ENCODE results near the gene PPFIBP1. TPM values are rescaled to one million over a fixed set of nuclear protein-coding genes. Genes with fewer than 3 reads are reported as not detected.
A peak's percentile ranks its signal among the peaks of the same experiment; 100 is the strongest.

Gene PPFIBP1
- total RNA-seq, 4 donors from 2014 or later: 135 to 199 (median 167) TPM

DNA sequence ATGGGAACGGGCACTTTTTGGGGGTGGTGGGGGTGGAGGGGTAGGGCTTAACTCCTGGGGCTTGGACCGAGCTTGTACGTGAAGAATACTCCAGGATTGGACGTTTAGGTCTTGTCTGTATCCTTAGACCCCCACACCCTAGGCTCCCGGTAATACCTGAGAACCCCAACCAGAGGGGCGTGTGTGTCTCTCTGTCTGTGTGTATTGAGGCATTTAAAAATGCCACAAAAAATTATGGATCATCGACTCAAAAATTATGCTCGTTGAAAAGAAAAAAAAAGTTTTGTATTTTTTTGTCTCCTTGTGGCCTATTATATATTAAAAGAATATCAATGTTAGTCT is 459 bp downstream of the PPFIBP1 start:
- TF ChIP-seq POLR2A (IDR thresholded peaks at IDR 0.05): no peak

DNA sequence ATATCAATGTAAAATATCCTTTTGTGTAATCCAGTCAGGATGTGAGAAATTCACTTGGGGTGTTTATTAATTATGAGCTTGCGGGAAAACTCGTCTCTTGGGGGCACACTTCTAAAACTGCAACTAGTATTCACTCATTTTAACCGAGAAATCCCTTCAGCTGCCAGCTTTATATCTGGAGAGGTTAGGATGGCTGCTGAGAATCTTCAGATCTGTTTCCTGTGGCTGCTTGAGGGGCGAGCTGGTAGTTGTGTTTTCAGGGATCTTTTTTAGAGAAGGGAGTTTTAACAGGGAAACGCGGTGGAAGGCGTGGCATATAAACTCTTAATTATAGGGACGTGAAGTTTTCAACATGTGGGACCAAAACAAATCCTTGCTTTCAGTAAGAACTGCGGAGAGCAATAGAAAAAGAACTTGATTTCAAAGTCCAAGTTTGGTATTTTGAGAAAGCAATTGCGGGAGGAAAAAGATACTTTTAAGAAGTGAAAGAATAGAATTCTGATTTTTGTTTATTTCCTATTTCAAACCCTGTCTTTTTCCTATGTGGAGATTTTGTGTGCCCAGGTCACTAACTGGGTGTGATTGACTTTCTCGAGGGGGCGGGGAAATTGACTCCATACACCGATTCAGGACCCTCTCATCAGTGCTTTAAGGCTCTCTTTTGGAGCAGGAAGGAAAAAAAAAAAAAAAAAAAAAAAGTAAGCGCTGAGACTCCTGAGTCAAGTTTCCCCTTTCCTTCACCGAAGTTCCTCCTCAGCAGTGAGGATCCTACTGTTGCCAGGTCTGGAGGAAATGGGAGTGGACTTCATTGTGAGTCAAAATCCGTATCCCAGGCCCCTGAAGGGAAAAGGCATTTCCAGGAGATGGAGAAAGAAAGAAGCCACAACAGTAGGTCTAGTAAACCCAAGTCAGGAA is 1.1 kb downstream of the PPFIBP1 start:
- 1 to 2% methylated on average over 16 of the region's 16 CpGs for WGBS, 2 donors
- Histone ChIP-seq H3K36me3 (no peaks in the 10 kb centered on the region), H3K27ac (peak overlapping the region; percentile 88 to 97 (median 97)), H3K4me1 (peaks cover 7 to 15% of the 10 kb centered on the region in 2 donors), H3K4me3 (replicated peaks in 1 of 3) (peak overlapping the region in 2 of 3 donors; percentile 52 to 65), H3K9me3 (no peaks in the 10 kb centered on the region), H3K27me3 (no peaks in the 10 kb centered on the region)
- DNase-seq: no peak
- intact Hi-C loops (cut with DNase I): no loop called here
- TF ChIP-seq, protein P1, sequence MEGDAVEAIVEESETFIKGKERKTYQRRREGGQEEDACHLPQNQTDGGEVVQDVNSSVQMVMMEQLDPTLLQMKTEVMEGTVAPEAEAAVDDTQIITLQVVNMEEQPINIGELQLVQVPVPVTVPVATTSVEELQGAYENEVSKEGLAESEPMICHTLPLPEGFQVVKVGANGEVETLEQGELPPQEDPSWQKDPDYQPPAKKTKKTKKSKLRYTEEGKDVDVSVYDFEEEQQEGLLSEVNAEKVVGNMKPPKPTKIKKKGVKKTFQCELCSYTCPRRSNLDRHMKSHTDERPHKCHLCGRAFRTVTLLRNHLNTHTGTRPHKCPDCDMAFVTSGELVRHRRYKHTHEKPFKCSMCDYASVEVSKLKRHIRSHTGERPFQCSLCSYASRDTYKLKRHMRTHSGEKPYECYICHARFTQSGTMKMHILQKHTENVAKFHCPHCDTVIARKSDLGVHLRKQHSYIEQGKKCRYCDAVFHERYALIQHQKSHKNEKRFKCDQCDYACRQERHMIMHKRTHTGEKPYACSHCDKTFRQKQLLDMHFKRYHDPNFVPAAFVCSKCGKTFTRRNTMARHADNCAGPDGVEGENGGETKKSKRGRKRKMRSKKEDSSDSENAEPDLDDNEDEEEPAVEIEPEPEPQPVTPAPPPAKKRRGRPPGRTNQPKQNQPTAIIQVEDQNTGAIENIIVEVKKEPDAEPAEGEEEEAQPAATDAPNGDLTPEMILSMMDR (IDR thresholded peaks at IDR 0.05): no peak
- TF ChIP-seq POLR2A (IDR thresholded peaks at IDR 0.05): peak in 1 of 2 donors; percentile 38

More for the DNA sequence above, 459 bp downstream of the PPFIBP1 start:
- Histone ChIP-seq H3K27ac (peak overlapping the region; percentile 88 to 97 (median 97)), H3K4me1 (peaks cover 7 to 14% of the 10 kb centered on the region in 2 donors), H3K36me3 (no peaks in the 10 kb centered on the region), H3K27me3 (no peaks in the 10 kb centered on the region), H3K9me3 (no peaks in the 10 kb centered on the region), H3K4me3 (replicated peaks in 1 of 3) (peak overlapping the region in 2 of 3 donors; percentile 52 to 65)
- 0 to 3% methylated on average over 7 to 8 of the region's 8 CpGs for WGBS, 2 donors
- intact Hi-C loops (cut with DNase I): no loop called here
- DNase-seq: no peak

DNA sequence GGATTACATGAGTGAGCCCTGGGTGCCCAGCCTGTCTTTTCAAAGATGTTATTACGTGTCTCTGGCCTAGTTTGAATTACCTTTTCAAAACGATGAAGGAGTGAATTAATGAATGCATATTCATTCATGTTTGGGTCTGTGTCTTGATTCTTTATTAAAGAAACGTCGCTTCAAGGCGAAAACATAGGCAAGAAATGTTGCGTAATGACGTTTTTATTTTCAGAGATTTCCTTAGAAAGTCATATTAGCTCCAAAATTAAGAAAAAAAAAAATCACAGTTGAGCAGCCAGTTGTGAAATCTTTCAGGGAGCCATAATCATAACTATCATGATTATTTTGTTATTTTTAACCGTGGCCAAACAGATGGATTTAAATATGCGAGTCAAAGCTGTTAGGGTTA is 3.5 kb downstream of the PPFIBP1 start:
- intact Hi-C loops (cut with DNase I): no loop called here
- peaks cover 13 to 24% of the 10 kb centered on the region in 2 donors for H3K4me1 ChIP-seq
- H3K4me3 ChIP-seq (replicated peaks in 1 of 3): no peak overlapping the region
- no peak for DNase-seq
- no peaks in the 10 kb centered on the region for H3K9me3 ChIP-seq
- TF ChIP-seq POLR2A (IDR thresholded peaks at IDR 0.05): no peak
- TF ChIP-seq, protein P1 (IDR thresholded peaks at IDR 0.05): no peak
- no peaks in the 10 kb centered on the region for H3K27me3 ChIP-seq
- H3K27ac ChIP-seq: peak overlapping the region in 1 of 3 donors; percentile 97
- no peaks in the 10 kb centered on the region for H3K36me3 ChIP-seq
- WGBS, 2 donors: 83 to 89% methylated on average over 9 of the region's 9 CpGs

DNA sequence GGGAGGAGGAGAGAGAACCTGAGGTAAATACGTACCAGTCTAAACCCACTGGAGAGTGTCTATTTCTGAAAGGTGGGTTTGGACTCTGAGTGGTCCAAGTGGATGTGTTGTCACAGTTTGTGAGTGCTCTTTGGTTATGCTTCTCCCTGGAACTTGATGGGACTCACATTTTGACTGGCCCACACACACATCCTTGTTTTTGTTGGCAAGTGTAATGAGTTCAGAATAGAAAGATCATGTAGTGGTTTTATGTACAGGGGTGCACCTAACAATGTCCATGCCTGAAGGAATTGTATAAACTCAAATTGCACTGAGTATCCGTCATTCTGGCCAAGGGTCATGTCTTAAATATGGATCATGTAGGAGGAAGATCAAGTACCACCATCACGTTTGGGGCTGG is 4.8 kb downstream of the PPFIBP1 start:
- Histone ChIP-seq H3K4me3 (replicated peaks in 1 of 3) (no peak overlapping the region), H3K27ac (peak overlapping the region in 1 of 3 donors; percentile 97), H3K9me3 (no peaks in the 10 kb centered on the region), H3K36me3 (no peaks in the 10 kb centered on the region), H3K4me1 (peaks cover 6 to 17% of the 10 kb centered on the region in 2 donors), H3K27me3 (no peaks in the 10 kb centered on the region)
- WGBS, 2 donors: 85 to 90% methylated on average over 3 of the region's 3 CpGs
- DNase-seq: no peak
- TF ChIP-seq POLR2A (IDR thresholded peaks at IDR 0.05): peak in 1 of 2 donors; percentile 15
- TF ChIP-seq, protein P1 (IDR thresholded peaks at IDR 0.05): no peak
- intact Hi-C loops (cut with DNase I): no loop called here

DNA sequence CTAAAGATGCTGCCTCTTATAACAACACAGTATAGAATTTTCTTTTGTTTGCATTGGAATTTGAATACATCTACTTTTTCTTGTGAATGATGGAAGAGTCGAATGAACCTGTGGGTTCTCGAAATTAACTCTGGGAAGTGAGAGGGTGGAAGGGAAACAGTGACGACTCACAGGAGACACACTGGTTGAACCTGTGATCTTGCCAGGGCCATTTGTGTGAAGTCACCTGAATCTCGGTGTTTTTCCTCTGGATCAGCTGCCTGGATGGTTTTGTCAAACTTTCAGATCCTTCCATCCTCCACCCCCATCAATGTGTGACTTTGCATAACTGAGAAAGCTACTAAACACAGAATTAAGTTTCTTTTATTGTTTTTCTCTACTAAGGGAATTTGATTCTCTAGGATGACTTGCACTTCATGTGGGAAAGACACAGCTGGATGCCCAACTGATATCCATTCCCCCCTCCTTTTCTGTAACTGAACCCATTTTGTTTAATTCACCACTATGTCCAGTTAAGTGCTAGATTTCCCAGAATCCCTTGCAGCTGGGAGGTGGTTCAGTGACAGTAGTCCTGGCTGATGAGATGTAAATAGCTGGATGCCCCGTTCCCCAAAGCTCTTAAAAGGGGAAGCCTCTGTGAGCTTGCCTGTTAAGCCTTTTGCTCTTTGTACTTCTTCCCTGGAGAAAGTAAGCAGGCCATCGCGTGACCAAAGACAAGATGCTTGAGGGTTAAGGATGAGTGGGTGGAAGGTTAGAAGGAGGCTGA is 6.3 kb downstream of the PPFIBP1 start:
- no peaks in the 10 kb centered on the region for H3K36me3 ChIP-seq
- no peak for TF ChIP-seq POLR2A (IDR thresholded peaks at IDR 0.05)
- TF ChIP-seq, protein P1 (IDR thresholded peaks at IDR 0.05): no peak
- H3K4me3 ChIP-seq (replicated peaks in 1 of 3): no peak overlapping the region
- peak overlapping the region; percentile 8 to 97 (median 45) for H3K27ac ChIP-seq
- peak in 1 of 2 donors; percentile 52 for DNase-seq
- H3K27me3 ChIP-seq: no peaks in the 10 kb centered on the region
- H3K4me1 ChIP-seq: peaks cover 18 to 29% of the 10 kb centered on the region in 2 donors
- H3K9me3 ChIP-seq: no peaks in the 10 kb centered on the region
- intact Hi-C loops (cut with DNase I): no loop called here
- 64 to 75% methylated on average over 7 of the region's 7 CpGs for WGBS, 2 donors
